ENCODE data around the gene NR2E1.
A peak's percentile ranks its signal among the peaks of the same experiment; 100 is the strongest.

Gene NR2E1

GRCh38 chr6:108156938-108157233 lies 8.9 kb upstream of the NR2E1 start:
- no peak for TF ChIP-seq CTCF (IDR thresholded peaks at IDR 0.05; ENCODE audit: extremely low read depth, missing control alignments)

GRCh38 chr6:108157234-108157980 lies 8.4 kb upstream of the NR2E1 start:
- peak; percentile 65 for DNase-seq (ENCODE audit: low spot score)
- TF ChIP-seq CTCF (IDR thresholded peaks at IDR 0.05; ENCODE audit: extremely low read depth, missing control alignments) = no peak

More at GRCh38 chr6:108156938-108157233, 8.9 kb upstream of the NR2E1 start:
- DNase-seq (ENCODE audit: low spot score) = peak; percentile 25

- DNase-seq (ENCODE audit: low spot score) = peak; percentile 48
- TF ChIP-seq CTCF (IDR thresholded peaks at IDR 0.05; ENCODE audit: extremely low read depth, missing control alignments) = no peak
Observed at GRCh38 chr6:108157981-108158525, 7.8 kb upstream of the NR2E1 start.

GRCh38 chr6:108159981-108160380 lies 5.8 kb upstream of the NR2E1 start:
- TF ChIP-seq CTCF (IDR thresholded peaks at IDR 0.05; ENCODE audit: extremely low read depth, missing control alignments) = no peak
- DNase-seq (ENCODE audit: low spot score) = no peak

GRCh38 chr6:108161724-108162282 lies 4.0 kb upstream of the NR2E1 start:
- no peak for TF ChIP-seq CTCF (IDR thresholded peaks at IDR 0.05; ENCODE audit: extremely low read depth, missing control alignments)
- DNase-seq (ENCODE audit: low spot score) = no peak

GRCh38 chr6:108163267-108163643 lies 2.6 kb upstream of the NR2E1 start:
- DNase-seq (ENCODE audit: low spot score) = peak; percentile 25

More at GRCh38 chr6:108163267-108163643, 2.6 kb upstream of the NR2E1 start:
- no peak for TF ChIP-seq CTCF (IDR thresholded peaks at IDR 0.05; ENCODE audit: extremely low read depth, missing control alignments)

Measured in GM20000 (cell line).